Tibial artery (tissue), 4 donors: Measurements from ENCODE around the gene PRRX2.
"Not testable (repeated sequence)": the region's sequence is repeated elsewhere in the genome, so short reads cannot be mapped to it uniquely, and the experiment has no call there.

Source experiments
- DNase-seq, 2 donors: peaks; one replicate each; pipeline ENCODE4 v3.0.0-alpha.2; 2019
- H3K27ac ChIP-seq, 2 donors: fragments of 200-600 bp; sonication (generic) in 1 of 2; 1 replicate in 1 of 2; 2 replicates in 1 of 2; pipeline ENCODE4 v1.5.1; 2018 to 2019; ENCODE audit warnings: mild to moderate bottlenecking in 1 of 2
- H3K27me3 ChIP-seq, 2 donors: fragments of 200-600 bp; sonication (generic) in 1 of 2; one replicate each; pipeline versions ENCODE4 v1.5.1 to v1.6.0; 2016 to 2019
- H3K36me3 ChIP-seq, 3 donors: fragments of 200-600 bp; sonication (generic) in 2 of 3; one replicate each; pipeline ENCODE4 v1.5.1; 2016 to 2019; ENCODE audit warnings: mild to moderate bottlenecking in 2 of 3
- H3K4me1 ChIP-seq, 4 donors: fragments of 200-600 bp; sonication (generic) in 2 of 4; 1 replicate in 3 of 4; 2 replicates in 1 of 4; pipeline ENCODE4 v1.5.1; 2016 to 2019
- H3K4me3 ChIP-seq, 2 donors: fragments of 200-600 bp; sonication (generic) in 1 of 2; 1 replicate in 1 of 2; 2 replicates in 1 of 2; pipeline ENCODE4 v1.5.1; 2018 to 2019; ENCODE audit warnings: mild to moderate bottlenecking in 2 of 2
- H3K9me3 ChIP-seq, 3 donors: fragments of 200-600 bp; sonication (generic) in 1 of 3; one replicate each; pipeline ENCODE4 v1.5.1; 2016 to 2019
- intact Hi-C: fragments of 100-400 bp; cut with DNase I; formaldehyde crosslinking; loops from one replicate; pipeline ENCODE4 v1.15.0; 2023; ENCODE audit warnings: low total_unique reads
- TF ChIP-seq, protein P1 (sequence below), 2 experiments: fragments of 200-600 bp in 1 of 2; fragments of 450-650 bp in 1 of 2; IDR thresholded peaks; one replicate each; pipeline ENCODE4 v1.5.1; 2017 to 2019; ENCODE audit warnings: antibody characterized with exemption in 2 of 2, mild to moderate bottlenecking in 1 of 2, moderate library complexity in 1 of 2

PRRX2 gene

DNA sequence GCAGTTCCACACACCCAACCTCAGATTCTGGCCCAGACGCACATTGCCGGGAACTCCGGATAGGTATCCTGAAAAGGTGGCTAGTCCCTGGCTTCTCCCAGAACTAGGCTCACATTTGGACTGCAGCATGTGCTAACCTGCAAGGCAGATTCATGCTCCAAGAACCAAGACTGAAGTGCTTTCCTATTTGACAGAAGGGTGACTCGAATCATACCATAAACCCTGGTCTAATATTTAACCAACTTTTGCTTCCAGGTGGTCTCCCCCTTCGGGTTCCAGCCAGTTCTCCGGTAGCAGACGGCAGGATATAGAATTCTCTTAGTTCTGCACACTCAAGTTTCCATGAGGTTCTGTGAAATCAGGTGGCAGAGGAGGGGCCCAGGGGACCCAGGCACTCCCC is 79.8 kb downstream of the PRRX2 start:
- Histone ChIP-seq H3K4me1 (no peaks in the 10 kb centered on the region), H3K27ac (no peak overlapping the region), H3K9me3 (no peaks in the 10 kb centered on the region), H3K36me3 (no peaks in the 10 kb centered on the region), H3K4me3 (no peak overlapping the region), H3K27me3 (peaks cover 0 to 3% of the 10 kb centered on the region in 2 donors)
- DNase-seq: no peak
- TF ChIP-seq, protein P1, sequence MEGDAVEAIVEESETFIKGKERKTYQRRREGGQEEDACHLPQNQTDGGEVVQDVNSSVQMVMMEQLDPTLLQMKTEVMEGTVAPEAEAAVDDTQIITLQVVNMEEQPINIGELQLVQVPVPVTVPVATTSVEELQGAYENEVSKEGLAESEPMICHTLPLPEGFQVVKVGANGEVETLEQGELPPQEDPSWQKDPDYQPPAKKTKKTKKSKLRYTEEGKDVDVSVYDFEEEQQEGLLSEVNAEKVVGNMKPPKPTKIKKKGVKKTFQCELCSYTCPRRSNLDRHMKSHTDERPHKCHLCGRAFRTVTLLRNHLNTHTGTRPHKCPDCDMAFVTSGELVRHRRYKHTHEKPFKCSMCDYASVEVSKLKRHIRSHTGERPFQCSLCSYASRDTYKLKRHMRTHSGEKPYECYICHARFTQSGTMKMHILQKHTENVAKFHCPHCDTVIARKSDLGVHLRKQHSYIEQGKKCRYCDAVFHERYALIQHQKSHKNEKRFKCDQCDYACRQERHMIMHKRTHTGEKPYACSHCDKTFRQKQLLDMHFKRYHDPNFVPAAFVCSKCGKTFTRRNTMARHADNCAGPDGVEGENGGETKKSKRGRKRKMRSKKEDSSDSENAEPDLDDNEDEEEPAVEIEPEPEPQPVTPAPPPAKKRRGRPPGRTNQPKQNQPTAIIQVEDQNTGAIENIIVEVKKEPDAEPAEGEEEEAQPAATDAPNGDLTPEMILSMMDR (IDR thresholded peaks at IDR 0.05): no peak
- intact Hi-C loops: no loop called here

DNA sequence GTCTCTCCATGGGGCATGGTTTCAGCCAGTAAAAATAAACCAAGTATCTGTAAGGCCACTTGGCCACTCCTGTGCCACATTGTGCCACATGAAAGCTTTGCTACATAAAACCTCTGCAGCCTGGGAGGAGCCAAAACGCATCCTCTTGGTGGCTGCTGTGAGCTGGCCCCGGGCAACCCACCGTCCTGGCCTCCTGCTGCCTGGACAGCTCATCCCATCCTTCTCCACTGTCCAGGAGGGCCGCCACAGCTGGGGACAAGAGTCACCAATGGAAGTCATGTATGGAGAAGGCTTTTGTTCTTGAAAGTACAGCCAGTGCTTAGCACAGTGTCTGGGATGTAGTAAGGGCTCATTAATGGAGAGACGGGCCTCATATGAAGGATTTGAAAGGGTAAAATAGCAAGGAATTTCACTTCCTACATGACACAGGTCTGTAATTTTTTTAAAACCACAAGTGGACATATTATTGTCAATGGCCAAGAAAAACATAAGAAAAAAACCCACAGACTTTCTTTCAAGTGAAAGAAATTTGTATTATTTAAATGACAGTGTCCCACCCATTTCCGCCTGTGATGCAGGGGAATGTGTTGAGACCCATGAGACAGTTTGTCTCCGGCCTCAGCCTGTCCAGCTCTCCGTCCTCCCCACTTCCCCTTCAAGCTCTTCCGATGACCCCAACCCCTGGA is 80.8 kb downstream of the PRRX2 start:
- intact Hi-C loops: no loop called here
- no peak overlapping the region for H3K27ac ChIP-seq
- peaks cover 0 to 12% of the 10 kb centered on the region in 2 donors for H3K27me3 ChIP-seq
- TF ChIP-seq, protein P1 (IDR thresholded peaks at IDR 0.05): no peak
- no peak overlapping the region for H3K4me3 ChIP-seq
- DNase-seq: no peak
- H3K36me3 ChIP-seq: no peaks in the 10 kb centered on the region
- H3K9me3 ChIP-seq: no peaks in the 10 kb centered on the region
- H3K4me1 ChIP-seq: no peaks in the 10 kb centered on the region

DNA sequence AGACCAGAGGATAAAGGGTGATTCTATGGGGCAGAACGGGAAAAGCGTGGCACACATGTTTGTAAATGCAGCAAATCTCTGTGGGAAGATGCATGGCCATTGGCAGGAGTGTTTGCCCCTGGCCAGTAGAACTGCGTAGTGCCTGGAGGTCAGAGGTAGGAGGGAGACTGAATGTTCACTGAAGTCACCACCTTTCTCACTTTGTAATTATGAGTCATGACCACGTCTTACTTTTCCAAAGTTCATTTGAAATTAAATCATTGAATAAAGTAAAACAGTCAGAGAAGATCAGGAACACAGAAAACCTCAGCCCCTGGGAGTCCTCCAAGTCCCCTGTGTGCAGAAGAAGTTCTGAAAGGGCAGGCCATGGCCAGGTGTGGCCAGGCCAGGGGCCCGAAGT is 82.8 kb downstream of the PRRX2 start:
- DNase-seq: no peak
- peaks cover 0 to 15% (median 14%) of the 10 kb centered on the region in 4 donors for H3K4me1 ChIP-seq
- H3K9me3 ChIP-seq: no peaks in the 10 kb centered on the region
- H3K27ac ChIP-seq: no peak overlapping the region
- TF ChIP-seq, protein P1 (IDR thresholded peaks at IDR 0.05): no peak
- H3K36me3 ChIP-seq: no peaks in the 10 kb centered on the region
- peaks cover 0 to 20% of the 10 kb centered on the region in 2 donors for H3K27me3 ChIP-seq
- H3K4me3 ChIP-seq: no peak overlapping the region
- intact Hi-C loops: no loop called here

DNA sequence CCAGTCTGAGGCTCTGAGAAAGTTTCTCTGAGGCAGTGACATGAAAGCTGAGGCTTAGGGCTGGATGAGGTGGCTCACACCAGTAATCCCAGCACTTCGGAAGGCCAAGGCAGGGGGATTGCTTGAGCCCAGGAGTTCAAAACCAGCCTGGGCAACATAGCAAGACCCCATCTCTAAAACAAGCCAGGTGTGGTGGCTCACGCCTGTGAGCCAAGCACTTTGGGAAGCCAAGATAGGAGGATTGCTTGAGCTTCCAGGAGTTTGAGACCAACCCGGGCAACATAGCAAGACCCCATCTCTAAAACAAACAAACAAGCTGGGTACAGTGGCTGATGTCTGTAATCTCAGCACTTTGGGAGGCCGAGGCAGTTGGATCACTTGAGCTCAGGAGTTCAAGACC is 83.6 kb downstream of the PRRX2 start:
- DNase-seq, H3K27ac ChIP-seq, intact Hi-C loops, H3K9me3 ChIP-seq, H3K4me3 ChIP-seq, H3K36me3 ChIP-seq: not testable (repeated sequence)
- H3K4me1 ChIP-seq: peaks cover 0 to 17% (median 14%) of the 10 kb centered on the region in 4 donors
- H3K27me3 ChIP-seq: peaks cover 0 to 20% of the 10 kb centered on the region in 2 donors

DNA sequence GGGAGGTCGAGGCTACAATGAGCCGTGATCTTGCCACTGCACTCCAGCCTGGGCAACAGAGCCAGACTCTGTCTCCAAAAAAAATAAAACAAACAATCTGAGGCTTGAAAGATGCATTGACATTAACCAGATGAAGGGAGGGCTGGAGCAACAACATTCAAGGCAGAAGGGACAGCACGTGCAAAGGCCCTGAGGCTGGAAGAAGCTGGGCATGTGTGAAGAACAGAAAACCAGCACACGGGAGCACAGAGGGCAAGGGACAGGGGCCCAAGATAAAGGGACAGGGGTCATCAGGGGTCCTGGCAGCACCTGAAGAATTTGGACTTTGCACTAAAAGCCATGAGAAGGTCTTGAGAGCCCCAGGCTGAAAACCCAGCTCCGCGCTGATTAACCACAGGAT is 84.1 kb downstream of the PRRX2 start:
- intact Hi-C loops: no loop called here

DNA sequence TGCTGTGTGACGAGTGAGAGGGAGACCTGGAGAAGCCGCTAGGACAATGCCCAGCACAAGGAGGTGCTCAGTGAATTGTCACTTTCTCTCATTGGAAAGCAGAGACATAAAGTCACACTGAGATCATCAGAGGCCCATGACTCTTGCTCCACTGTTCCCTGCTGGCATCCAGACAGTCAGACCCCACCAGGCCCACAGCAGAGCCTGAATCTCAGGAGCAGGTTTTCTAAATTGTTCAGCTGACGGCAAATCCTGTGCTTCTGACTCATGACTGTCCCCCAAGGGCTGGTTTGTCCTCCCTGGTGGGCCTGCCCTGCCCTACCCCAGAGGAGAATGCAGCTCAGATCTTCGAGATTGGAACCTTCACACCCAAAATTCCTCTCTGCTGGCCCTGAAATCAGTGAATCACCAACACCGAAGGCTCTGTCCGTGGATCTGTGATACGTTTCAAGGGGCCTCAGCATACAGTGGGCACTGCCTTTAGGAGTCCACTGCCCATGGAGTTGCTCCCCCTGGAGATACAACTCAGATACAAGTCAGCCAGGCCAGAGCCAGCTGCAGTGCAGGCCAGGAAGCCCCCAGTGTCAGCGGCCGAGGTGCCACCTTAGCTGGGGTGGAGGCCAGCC is 84.7 kb downstream of the PRRX2 start:
- TF ChIP-seq, protein P1 (IDR thresholded peaks at IDR 0.05): no peak
- Histone ChIP-seq H3K27me3 (peaks cover 0 to 20% of the 10 kb centered on the region in 2 donors), H3K4me1 (peaks cover 0 to 17% (median 14%) of the 10 kb centered on the region in 4 donors), H3K36me3 (no peaks in the 10 kb centered on the region), H3K27ac (no peak overlapping the region), H3K4me3 (no peak overlapping the region), H3K9me3 (no peaks in the 10 kb centered on the region)
- intact Hi-C loops: no loop called here
- DNase-seq: no peak

More for the DNA sequence above, 84.1 kb downstream of the PRRX2 start:
- Histone ChIP-seq H3K9me3 (no peaks in the 10 kb centered on the region), H3K27me3 (peaks cover 0 to 20% of the 10 kb centered on the region in 2 donors), H3K4me3 (no peak overlapping the region), H3K27ac (no peak overlapping the region), H3K36me3 (no peaks in the 10 kb centered on the region), H3K4me1 (peaks cover 0 to 17% (median 14%) of the 10 kb centered on the region in 4 donors)
- TF ChIP-seq, protein P1 (IDR thresholded peaks at IDR 0.05): no peak
- no peak for DNase-seq
